Measurements from ENCODE around the gene REPS2.

The REPS2 gene

GRCh38 chrX:17038681-17039161 lies 92.3 kb downstream of the REPS2 start:
- DNase-seq = no peak

GRCh38 chrX:17039826-17040225 lies 93.4 kb downstream of the REPS2 start:
- DNase-seq = no peak

- DNase-seq = no peak
These were observed 94.3 kb downstream of the REPS2 start for GRCh38 chrX:17040711-17041110.

GRCh38 chrX:17042037-17042436 lies 95.6 kb downstream of the REPS2 start:
- no peak for DNase-seq

- peak; percentile 20 for DNase-seq
These were observed 100.1 kb downstream of the REPS2 start for GRCh38 chrX:17046478-17047097.

GRCh38 chrX:17047224-17047623 lies 100.8 kb downstream of the REPS2 start:
- DNase-seq = no peak

- no peak for DNase-seq
These were observed 105.8 kb downstream of the REPS2 start for GRCh38 chrX:17052210-17052609.

- no peak for DNase-seq
These were observed 106.3 kb downstream of the REPS2 start for GRCh38 chrX:17052793-17053192.

- no peak for DNase-seq
These were observed 107.0 kb downstream of the REPS2 start for GRCh38 chrX:17053502-17053901.

GRCh38 chrX:17056868-17057608 lies 110.6 kb downstream of the REPS2 start:
- no peak for DNase-seq

- DNase-seq = no peak
These were observed 115.6 kb downstream of the REPS2 start for GRCh38 chrX:17062065-17062464.

- no peak for DNase-seq
These were observed 118.6 kb downstream of the REPS2 start for GRCh38 chrX:17065100-17065499.

- DNase-seq = no peak
These were observed 121.1 kb downstream of the REPS2 start for GRCh38 chrX:17067534-17067933.

GRCh38 chrX:17072301-17072700 lies 125.8 kb downstream of the REPS2 start:
- no peak for DNase-seq

- DNase-seq = no peak
These were observed 126.3 kb downstream of the REPS2 start for GRCh38 chrX:17072721-17073230.

- no peak for DNase-seq
These were observed 128.5 kb downstream of the REPS2 start for GRCh38 chrX:17075004-17075403.

GRCh38 chrX:17077361-17077760 lies 130.9 kb downstream of the REPS2 start:
- DNase-seq = no peak

GRCh38 chrX:17078031-17078720 lies 131.7 kb downstream of the REPS2 start:
- no peak for DNase-seq

GRCh38 chrX:17081511-17081910 lies 135.1 kb downstream of the REPS2 start:
- no peak for DNase-seq

GRCh38 chrX:17081968-17082367 lies 135.5 kb downstream of the REPS2 start:
- DNase-seq = no peak

- DNase-seq = no peak
These were observed 136.4 kb downstream of the REPS2 start for GRCh38 chrX:17082831-17083230.

- DNase-seq = no peak
These were observed 139.9 kb downstream of the REPS2 start for GRCh38 chrX:17086317-17086716.

GRCh38 chrX:17095161-17095560 lies 148.7 kb downstream of the REPS2 start:
- DNase-seq = no peak

Data from CD4-positive, alpha-beta T cell treated with Interleukin-15 for 1 hour (primary cell).